Measurements from ENCODE around the gene PIKFYVE. TPM values are rescaled to one million over a fixed set of nuclear protein-coding genes. Genes with fewer than 3 reads are reported as not detected.
"Not testable (repeated sequence)": the region's sequence is repeated elsewhere in the genome, so short reads cannot be mapped to it uniquely, and the experiment has no call there.

The PIKFYVE gene, protein sequence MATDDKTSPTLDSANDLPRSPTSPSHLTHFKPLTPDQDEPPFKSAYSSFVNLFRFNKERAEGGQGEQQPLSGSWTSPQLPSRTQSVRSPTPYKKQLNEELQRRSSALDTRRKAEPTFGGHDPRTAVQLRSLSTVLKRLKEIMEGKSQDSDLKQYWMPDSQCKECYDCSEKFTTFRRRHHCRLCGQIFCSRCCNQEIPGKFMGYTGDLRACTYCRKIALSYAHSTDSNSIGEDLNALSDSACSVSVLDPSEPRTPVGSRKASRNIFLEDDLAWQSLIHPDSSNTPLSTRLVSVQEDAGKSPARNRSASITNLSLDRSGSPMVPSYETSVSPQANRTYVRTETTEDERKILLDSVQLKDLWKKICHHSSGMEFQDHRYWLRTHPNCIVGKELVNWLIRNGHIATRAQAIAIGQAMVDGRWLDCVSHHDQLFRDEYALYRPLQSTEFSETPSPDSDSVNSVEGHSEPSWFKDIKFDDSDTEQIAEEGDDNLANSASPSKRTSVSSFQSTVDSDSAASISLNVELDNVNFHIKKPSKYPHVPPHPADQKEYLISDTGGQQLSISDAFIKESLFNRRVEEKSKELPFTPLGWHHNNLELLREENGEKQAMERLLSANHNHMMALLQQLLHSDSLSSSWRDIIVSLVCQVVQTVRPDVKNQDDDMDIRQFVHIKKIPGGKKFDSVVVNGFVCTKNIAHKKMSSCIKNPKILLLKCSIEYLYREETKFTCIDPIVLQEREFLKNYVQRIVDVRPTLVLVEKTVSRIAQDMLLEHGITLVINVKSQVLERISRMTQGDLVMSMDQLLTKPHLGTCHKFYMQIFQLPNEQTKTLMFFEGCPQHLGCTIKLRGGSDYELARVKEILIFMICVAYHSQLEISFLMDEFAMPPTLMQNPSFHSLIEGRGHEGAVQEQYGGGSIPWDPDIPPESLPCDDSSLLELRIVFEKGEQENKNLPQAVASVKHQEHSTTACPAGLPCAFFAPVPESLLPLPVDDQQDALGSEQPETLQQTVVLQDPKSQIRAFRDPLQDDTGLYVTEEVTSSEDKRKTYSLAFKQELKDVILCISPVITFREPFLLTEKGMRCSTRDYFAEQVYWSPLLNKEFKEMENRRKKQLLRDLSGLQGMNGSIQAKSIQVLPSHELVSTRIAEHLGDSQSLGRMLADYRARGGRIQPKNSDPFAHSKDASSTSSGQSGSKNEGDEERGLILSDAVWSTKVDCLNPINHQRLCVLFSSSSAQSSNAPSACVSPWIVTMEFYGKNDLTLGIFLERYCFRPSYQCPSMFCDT (N-terminal part only)
- total RNA-seq, result 33.6 and 40.1 TPM in 2 replicates
- polyA plus RNA-seq, result 22.0 and 23.8 TPM in 2 replicates
- 9.5 and 11.4 TPM in 2 replicates for polyA plus RNA-seq (2012)
- polyA minus RNA-seq (ENCODE audit: low replicate concordance), result 7.6 and 17.4 TPM in 2 replicates

- no peaks in the 10 kb centered on the region for H3K9me3 ChIP-seq (ENCODE audit: control insufficient read depth, insufficient read depth, low read depth, low read length)
- no peaks in the 10 kb centered on the region for H3K27me3 ChIP-seq (ENCODE audit: control insufficient read depth, insufficient read depth, low read length)
- peak within 1 kb of the TSS; percentile 74 to 94 (median 90) for H3K4me3 ChIP-seq (replicated peaks in 1 of 4; ENCODE audit: control extremely low read depth in 1 of 4, insufficient read depth in 1 of 4, low read depth in 3 of 4, low read length in 4 of 4)
- peak within 1 kb of the TSS; percentile 98 for H2AFZ ChIP-seq (ENCODE audit: low read length)
- TF ChIP-seq, protein P1, sequence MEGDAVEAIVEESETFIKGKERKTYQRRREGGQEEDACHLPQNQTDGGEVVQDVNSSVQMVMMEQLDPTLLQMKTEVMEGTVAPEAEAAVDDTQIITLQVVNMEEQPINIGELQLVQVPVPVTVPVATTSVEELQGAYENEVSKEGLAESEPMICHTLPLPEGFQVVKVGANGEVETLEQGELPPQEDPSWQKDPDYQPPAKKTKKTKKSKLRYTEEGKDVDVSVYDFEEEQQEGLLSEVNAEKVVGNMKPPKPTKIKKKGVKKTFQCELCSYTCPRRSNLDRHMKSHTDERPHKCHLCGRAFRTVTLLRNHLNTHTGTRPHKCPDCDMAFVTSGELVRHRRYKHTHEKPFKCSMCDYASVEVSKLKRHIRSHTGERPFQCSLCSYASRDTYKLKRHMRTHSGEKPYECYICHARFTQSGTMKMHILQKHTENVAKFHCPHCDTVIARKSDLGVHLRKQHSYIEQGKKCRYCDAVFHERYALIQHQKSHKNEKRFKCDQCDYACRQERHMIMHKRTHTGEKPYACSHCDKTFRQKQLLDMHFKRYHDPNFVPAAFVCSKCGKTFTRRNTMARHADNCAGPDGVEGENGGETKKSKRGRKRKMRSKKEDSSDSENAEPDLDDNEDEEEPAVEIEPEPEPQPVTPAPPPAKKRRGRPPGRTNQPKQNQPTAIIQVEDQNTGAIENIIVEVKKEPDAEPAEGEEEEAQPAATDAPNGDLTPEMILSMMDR (conservative IDR thresholded peaks at IDR 0.05 in 1 of 2, IDR thresholded peaks at IDR 0.05 in 1 of 2; ENCODE audit: low read depth in 1 of 2, low read length in 2 of 2), result no peak
- TF ChIP-seq EZH2 (IDR thresholded peaks at IDR 0.05; ENCODE audit: low read length, missing control alignments), result no peak
- no peaks in the 10 kb centered on the region for H3K36me3 ChIP-seq (ENCODE audit: control insufficient read depth, insufficient read depth, low read length)
- H3K4me1 ChIP-seq (ENCODE audit: control insufficient read depth, extremely low read depth, insufficient read depth, low read length), result peaks cover 5% of the 10 kb centered on the region
- H4K20me1 ChIP-seq (ENCODE audit: control insufficient read depth, extremely low read depth, insufficient read depth, low read length), result no peaks in the 10 kb centered on the region
- H3K27ac ChIP-seq (ENCODE audit: insufficient read depth, low read length), result peak within 1 kb of the TSS; percentile 96
- peak; percentile 98 for DNase-seq (ENCODE audit: low read depth in 2 of 2)
- peak within 1 kb of the TSS; percentile 84 for H3K9ac ChIP-seq (ENCODE audit: insufficient read depth, low read length)
- peak within 1 kb of the TSS; percentile 92 for H3K4me2 ChIP-seq (ENCODE audit: extremely low read depth, insufficient read depth, low read length)
- H3K79me2 ChIP-seq (ENCODE audit: control insufficient read depth, insufficient read depth, low read length), result peaks cover 42% of the 10 kb centered on the region
Measured at GRCh38 chr2:208265801-208266552, at the start of gene PIKFYVE. Gene PIKFYVE, plus strand, starts transcription at chr2:208266255. Its CDS starts 5,265 bp downstream, at chr2:208271520.

DNA sequence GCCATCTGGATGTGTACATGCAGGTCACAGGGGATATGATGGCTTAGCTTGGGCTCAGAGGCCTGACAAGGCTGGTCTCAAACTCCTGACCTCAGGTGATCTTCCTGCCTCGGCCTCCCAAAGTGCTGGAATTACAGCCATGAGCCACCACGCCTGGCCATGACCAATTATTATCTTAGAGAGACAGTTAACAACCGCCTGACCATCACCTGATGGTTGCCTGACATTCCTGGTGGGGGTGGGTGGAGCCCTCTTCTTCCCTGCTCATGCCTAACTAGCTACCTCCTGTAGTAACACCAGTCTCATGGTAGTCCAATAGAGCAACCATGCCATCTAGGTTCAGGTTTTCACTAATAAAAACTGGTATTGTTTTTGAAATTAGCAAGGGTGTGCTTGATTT lies 44.2 kb upstream of the PIKFYVE start:
- not testable (repeated sequence) for H3K4me1 ChIP-seq (ENCODE audit: control insufficient read depth, extremely low read depth, insufficient read depth, low read length); H3K9ac ChIP-seq (ENCODE audit: insufficient read depth, low read length); H2AFZ ChIP-seq (ENCODE audit: low read length)

DNA sequence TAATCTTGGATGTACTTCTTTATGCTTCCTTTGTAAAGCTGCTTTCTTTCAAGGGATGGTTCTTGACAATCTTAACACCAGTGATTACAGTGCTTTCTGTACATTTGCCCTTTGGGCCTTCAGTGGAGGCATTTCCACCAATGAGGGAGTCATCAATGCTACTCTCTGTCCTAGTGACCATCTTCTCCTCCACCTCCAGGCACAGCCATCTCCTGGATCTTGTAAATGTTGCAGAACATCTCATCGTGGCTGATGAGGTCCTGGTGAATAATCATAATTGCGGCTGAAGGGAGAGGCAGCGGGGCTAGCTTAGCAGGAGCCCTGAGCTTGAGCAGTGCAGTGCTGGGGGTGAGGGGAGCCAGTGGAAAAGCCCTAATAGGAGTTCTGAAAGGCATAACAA lies 43.7 kb upstream of the PIKFYVE start:
- Histone ChIP-seq H4K20me1 (ENCODE audit: control insufficient read depth, extremely low read depth, insufficient read depth, low read length) (no peaks in the 10 kb centered on the region), H3K79me2 (ENCODE audit: control insufficient read depth, insufficient read depth, low read length) (no peaks in the 10 kb centered on the region), H3K27me3 (ENCODE audit: control insufficient read depth, insufficient read depth, low read length) (no peaks in the 10 kb centered on the region), H3K9ac (ENCODE audit: insufficient read depth, low read length) (no peak overlapping the region), H2AFZ (ENCODE audit: low read length) (no peak overlapping the region), H3K9me3 (ENCODE audit: control insufficient read depth, insufficient read depth, low read depth, low read length) (no peaks in the 10 kb centered on the region), H3K36me3 (ENCODE audit: control insufficient read depth, insufficient read depth, low read length) (no peaks in the 10 kb centered on the region), H3K4me3 (replicated peaks in 1 of 4; ENCODE audit: control extremely low read depth in 1 of 4, insufficient read depth in 1 of 4, low read depth in 3 of 4, low read length in 4 of 4) (no peak overlapping the region), H3K4me1 (ENCODE audit: control insufficient read depth, extremely low read depth, insufficient read depth, low read length) (no peaks in the 10 kb centered on the region), H3K27ac (ENCODE audit: insufficient read depth, low read length) (no peak overlapping the region), H3K4me2 (ENCODE audit: extremely low read depth, insufficient read depth, low read length) (no peak overlapping the region)
- TF ChIP-seq, protein P1 (conservative IDR thresholded peaks at IDR 0.05 in 1 of 2, IDR thresholded peaks at IDR 0.05 in 1 of 2; ENCODE audit: low read depth in 1 of 2, low read length in 2 of 2), result no peak
- TF ChIP-seq EZH2 (IDR thresholded peaks at IDR 0.05; ENCODE audit: low read length, missing control alignments), result no peak
- DNase-seq (ENCODE audit: low read depth in 2 of 2), result peak in 1 of 2 donors; percentile 59

More for the DNA sequence above, 44.2 kb upstream of the PIKFYVE start:
- not testable (repeated sequence) for H3K79me2 ChIP-seq (ENCODE audit: control insufficient read depth, insufficient read depth, low read length); H3K4me2 ChIP-seq (ENCODE audit: extremely low read depth, insufficient read depth, low read length); H3K36me3 ChIP-seq (ENCODE audit: control insufficient read depth, insufficient read depth, low read length); H4K20me1 ChIP-seq (ENCODE audit: control insufficient read depth, extremely low read depth, insufficient read depth, low read length); H3K4me3 ChIP-seq (replicated peaks in 1 of 4; ENCODE audit: control extremely low read depth in 1 of 4, insufficient read depth in 1 of 4, low read depth in 3 of 4, low read length in 4 of 4); H3K27me3 ChIP-seq (ENCODE audit: control insufficient read depth, insufficient read depth, low read length); H3K27ac ChIP-seq (ENCODE audit: insufficient read depth, low read length); DNase-seq (ENCODE audit: low read depth in 2 of 2); H3K9me3 ChIP-seq (ENCODE audit: control insufficient read depth, insufficient read depth, low read depth, low read length)

Measured in fibroblast of lung (primary cell).